ENCODE data around the gene WDR55.
"Not testable (repeated sequence)": the region's sequence is repeated elsewhere in the genome, so short reads cannot be mapped to it uniquely, and the experiment has no call there.

- TF ChIP-seq ATF2 (IDR thresholded peaks at IDR 0.05; ENCODE audit: low read length); CTCF (IDR thresholded peaks at IDR 0.05 in 2 of 3, conservative IDR thresholded peaks at IDR 0.05 in 1 of 3; ENCODE audit: control insufficient read depth in 2 of 3, extremely low read depth in 1 of 3, insufficient read depth in 1 of 3, low read depth in 3 of 3, low read length in 3 of 3); PKNOX1 (IDR thresholded peaks at IDR 0.05); ZZZ3 (IDR thresholded peaks at IDR 0.05; ENCODE audit: control insufficient read depth, insufficient read length, low read depth); NRF1 (conservative IDR thresholded peaks at IDR 0.05; ENCODE audit: low read depth, low read length); ZNF622 (IDR thresholded peaks at IDR 0.05); POLR2AphosphoS5 (IDR thresholded peaks at IDR 0.05; ENCODE audit: low read length); BHLHE40 (IDR thresholded peaks at IDR 0.05; ENCODE audit: borderline replicate concordance in 1 of 2, low read depth in 2 of 2, low read length in 1 of 2); DPF2 (IDR thresholded peaks at IDR 0.05); BRCA1 (IDR thresholded peaks at IDR 0.05; ENCODE audit: low read depth, low read length); SP1 (IDR thresholded peaks at IDR 0.05; ENCODE audit: low read depth, low read length); NFYB (IDR thresholded peaks at IDR 0.05; ENCODE audit: insufficient read depth, low read depth, low read length); SPI1 (IDR thresholded peaks at IDR 0.05; ENCODE audit: borderline replicate concordance, insufficient read depth, low read depth, low read length): not testable (repeated sequence)
Measured at GRCh38 chr5:140624886-140625285, 39.8 kb upstream of the WDR55 start.

All from GM12878 (cell line).